HT-29 (cell line): ENCODE data around the gene C20orf204. TPM values are rescaled to one million over a fixed set of nuclear protein-coding genes. Genes with fewer than 3 reads are reported as not detected.
"Not testable (repeated sequence)": the region's sequence is repeated elsewhere in the genome, so short reads cannot be mapped to it uniquely, and the experiment has no call there.

Experiments
- DNase-seq: peaks from one replicate; pipeline ENCODE4 v3.0.0-alpha.2; 2015; ENCODE audit warnings: low spot score
- total RNA-seq: library from RNA; depleted of rRNA; stranded (reverse); fragments of >200 nt; shearing (Covaris generic); gene quantifications from 2 replicates; pipeline ENCODE4 v1.2.3, GENCODE V29; 2014; rRNA removed

C20orf204 gene, protein sequence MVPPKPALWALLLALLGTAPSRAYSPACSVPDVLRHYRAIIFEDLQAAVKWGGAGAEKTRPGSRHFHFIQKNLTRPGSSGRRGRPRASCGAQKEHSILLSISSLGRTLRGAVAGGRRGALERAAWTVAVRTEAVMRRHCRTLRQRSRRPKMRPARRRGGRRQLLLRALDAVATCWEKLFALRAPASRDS
- total RNA-seq: 0.69 and 1.5 TPM in 2 replicates

DNA sequence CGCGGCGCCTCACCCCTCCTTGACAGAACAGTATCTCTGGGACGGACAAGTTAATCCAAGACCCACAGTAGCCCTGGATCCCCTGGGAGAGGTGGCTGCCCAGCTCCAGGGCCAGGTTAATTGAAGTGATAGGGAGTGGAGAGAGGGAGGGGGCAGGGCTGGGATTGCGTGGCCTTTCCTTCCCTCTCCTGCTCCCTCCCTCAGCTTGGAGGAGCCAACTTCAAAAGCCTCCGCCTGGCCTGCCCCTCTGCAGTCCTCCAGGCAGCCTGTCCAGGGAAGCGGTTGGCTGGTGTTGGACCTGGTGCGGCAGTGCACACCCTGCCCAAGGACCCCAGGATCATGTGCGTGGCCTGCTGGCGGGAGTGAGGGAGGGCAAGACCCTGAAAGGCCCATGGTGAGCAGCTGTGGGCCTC is at the start of gene C20orf204:
Gene C20orf204 (plus strand): TSS at position 250 of the 413 bp plus-strand sequence. CDS start 142 bp downstream, at position 392.
- no peak for DNase-seq

DNA sequence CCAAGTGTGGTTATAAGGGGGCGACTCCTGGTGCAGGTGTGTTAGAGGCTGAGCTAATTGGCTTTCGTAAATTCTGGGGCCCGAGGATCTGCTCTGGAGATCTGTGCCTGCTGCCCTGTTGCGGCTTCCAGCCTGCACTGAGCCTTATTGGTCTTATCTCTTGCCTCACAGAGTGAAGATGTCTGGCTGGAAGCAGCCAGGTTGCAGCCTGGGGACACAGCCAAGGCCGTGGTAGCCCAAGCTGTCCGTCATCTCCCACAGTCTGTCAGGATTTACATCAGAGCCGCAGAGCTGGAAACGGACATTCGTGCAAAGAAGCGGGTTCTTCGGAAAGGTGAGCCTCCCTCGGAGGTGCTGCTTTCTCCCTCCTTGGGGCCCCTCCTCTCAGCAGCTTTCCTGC is 35.1 kb upstream of the C20orf204 start:
- DNase-seq: no peak

DNA sequence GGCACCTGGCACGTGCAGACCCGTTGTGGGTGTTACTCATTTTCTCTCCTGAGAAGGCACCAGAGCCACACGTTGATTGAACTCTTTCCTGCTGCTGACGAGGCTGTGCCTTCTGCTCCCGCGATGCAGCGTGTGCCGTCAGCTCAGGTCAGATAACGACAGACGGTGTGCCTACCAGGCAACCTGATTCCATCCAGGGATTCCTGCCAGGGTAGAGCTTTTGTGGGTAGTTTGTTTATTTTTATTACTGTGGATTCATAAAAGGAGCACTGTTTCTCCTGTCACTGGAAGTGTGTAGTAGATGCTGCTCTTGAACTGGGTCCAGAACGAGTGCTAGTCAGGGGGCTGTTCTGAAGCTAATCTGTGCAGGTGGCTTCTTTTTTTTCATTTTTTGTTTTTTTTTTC is 34.4 kb upstream of the C20orf204 start:
- DNase-seq: no peak

DNA sequence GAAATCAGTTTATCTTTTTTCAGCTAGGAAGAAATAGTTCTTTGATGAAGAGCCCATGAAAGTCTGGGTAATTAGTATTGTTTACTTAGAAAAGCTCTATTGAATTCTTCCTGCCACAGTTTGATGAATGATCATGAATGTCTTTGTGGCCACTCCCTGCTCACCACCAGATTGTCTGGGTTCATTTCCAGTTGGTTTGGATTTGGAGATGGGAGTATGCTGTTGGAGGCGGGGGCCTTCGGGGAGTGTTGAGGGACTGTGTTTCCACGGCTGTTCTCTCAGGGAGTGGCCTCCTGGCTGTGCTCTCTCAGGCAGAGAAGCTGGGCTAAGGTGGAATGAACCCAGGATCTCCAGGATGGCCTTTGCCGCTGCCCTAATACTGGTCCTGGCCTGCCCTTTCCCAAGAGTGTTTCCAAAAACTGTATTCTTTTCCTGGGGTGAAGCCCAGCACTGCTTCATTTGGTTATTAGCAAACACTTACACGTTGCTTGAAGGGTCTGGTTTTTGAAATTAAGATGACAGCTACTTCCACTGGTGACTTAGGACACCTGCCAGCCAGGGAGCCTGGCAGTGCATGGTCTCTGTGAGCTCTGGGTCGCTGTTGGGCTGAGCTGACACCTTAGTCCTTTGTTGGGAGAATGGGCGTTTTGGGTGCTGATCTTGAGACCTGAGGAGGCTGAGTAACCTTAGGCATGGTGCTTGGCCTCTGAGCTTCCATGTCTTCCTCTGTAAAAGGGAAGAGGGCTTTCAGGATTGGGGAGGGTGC is 31.8 kb upstream of the C20orf204 start:
- no peak for DNase-seq

DNA sequence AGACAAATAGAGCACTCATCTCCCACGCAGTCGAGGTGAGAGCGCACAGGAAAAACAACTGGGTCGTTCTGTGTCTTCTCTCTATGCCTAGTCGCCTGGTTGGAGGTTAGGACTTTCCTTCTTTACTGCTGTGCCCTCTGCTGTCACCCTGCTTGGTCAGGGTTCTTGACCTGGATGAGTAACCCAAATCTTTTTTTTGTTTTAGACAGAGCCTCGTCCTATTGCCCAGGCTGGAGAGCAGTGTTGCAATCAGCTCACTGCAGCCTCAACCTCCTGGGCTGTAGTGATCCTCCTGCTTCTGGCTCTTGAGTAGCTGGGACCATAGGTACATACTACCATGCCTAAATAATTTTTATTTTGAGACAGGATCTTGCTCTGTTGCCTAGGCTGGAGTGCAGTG is 30.6 kb upstream of the C20orf204 start:
- DNase-seq: no peak

DNA sequence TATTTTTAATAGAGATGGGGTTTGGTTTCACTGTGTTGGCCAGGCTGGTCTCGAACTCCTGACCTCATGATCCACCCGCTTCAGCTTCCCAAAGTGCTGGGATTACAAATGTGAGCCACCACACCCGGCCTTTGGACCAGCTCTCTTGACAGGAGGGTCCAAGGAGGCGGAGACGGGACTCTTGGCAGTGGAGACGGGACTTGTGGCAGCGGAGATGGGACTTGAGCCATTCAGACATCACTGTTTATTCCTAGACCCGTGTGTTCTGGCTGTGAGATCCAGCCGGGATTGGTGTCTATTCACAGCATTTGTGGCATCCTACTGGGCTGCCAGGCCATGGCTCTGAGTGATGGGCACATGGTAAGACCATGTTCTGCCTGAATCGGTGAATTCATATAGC is 29.5 kb upstream of the C20orf204 start:
- DNase-seq: no peak

DNA sequence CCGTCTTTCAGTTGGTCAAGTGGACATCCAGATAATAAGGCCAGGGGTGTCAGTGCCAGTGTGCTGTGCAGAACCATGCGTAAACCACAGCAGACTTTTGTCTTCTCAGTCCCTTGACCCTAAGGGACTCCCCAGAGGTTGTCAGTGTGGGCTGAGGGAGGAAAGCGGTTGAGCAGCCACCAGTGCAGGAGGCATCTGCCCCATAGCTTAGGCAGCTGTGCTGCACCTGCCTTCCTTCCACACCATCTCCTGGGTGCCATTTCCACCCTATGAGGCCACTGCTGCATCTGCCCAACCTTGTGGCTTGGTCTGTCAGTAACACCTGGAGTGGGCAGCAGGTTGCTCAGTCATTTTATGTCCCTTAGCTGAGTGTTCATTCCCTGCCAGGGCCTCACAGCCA is 29.1 kb upstream of the C20orf204 start:
- DNase-seq: no peak

DNA sequence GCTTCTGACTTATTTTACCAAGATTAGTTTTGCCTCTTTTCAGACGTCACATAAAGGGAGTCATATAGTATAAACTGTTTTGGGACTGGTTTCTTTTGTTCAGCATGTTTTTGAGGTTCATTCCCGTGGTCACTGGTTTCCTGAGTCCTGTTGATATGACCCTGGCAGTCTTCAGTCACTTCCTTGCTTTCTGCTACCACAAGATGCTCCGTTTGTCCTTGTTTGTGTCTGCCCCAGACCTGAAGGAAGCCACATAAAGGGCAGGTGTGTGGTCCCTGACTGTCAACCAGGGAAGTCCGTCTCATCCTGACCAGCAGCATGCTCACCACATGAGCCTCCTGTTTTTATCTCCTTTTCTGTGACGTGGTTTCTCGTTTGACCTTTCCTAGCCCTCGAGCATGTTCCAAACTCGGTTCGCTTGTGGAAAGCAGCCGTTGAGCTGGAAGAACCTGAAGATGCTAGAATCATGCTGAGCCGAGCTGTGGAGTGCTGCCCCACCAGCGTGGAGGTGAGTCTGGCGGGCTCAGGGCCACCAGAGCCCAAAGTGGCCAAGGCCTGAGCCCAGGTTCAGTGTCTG is 26.1 kb upstream of the C20orf204 start:
- DNase-seq: no peak

DNA sequence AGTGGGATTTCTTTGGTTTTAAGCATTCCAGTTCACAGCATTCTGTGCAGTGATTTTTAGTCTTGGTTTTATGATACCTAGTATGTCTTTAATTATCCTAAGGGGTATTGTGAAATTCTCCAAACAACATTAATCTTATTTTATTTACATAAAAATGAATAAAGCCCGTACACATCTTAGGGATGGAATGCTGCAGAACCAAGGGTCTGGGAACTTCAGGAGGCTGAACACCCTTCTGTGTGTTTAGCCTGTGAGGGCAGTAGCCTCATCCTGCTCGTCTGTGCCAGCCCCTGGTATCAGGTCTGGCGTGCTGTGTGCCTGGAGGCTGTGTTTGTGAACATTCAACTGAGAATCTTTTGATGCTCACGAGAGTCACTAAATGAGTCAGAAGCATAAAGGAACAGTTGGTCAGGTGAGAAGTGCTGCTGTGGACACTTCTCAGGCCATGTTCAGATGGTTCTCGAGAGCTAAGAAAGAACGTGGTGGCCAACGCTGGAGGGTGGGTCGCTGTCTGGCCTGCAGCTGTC is 25.2 kb upstream of the C20orf204 start:
- no peak for DNase-seq

DNA sequence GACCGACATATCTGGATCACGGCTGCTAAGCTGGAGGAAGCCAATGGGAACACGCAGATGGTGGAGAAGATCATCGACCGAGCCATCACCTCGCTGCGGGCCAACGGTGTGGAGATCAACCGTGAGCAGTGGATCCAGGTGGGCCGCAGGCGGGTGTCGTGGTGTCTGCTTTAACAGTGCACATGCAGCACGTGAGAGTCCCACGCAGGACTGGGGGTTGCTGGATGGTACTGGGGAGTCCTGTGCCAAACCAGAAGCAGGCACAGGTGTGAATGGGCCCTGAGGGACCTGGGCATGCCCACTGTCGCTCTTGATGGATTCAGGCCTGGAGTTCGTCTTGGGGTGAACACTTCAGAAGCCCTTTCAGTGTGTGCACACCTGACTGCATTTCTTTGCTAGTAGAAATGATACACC is 24.6 kb upstream of the C20orf204 start:
- DNase-seq: no peak

DNA sequence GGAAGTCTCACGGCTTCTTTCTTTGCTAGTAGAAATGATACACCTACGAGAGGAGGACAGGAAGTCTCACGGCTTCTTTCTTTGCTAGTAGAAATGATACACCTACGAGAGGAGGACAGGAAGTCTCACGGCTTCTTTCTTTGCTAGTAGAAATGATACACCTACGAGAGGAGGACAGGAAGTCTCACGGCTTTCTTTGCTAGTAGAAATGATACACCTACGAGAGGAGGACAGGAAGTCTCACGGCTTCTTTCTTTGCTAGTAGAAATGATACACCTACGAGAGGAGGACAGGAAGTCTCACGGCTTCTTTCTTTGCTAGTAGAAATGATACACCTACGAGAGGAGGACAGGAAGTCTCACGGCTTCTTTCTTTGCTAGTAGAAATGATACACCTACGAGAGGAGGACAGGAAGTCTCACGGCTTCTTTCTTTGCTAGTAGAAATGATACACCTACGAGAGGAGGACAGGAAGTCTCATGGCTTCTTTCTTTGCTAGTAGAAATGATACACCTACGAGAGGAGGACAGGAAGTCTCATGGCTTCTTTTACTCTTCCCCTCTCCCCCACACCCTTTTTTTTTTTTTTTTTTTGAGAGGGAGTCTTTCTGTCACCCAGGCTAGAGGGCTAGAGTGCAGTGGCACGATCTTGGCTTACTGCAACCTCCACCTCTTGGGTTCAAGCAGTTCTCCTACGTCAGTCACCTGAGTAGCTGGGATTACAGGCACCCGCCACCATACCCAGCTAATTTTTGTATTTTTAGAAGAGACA is 23.4 kb upstream of the C20orf204 start:
- DNase-seq: not testable (repeated sequence)

DNA sequence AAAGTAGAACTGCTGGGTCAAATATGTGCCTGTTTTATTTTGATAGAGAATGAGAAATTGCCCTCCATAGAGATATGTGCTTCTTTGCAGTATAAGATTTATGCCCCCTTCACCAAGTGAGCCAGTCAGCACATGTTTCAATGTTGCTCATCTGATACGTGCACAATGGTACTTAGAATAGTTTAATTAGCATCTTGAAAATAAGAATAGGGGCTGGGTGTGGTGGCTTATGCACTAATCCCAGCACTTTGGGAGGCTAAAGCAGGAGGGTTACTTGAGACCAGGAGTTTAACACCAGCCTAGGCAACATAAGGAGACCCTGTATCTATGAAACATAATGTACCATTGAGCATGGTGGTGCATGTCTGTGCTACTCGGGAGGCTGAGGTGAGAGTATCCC is 20.3 kb upstream of the C20orf204 start:
- no peak for DNase-seq

DNA sequence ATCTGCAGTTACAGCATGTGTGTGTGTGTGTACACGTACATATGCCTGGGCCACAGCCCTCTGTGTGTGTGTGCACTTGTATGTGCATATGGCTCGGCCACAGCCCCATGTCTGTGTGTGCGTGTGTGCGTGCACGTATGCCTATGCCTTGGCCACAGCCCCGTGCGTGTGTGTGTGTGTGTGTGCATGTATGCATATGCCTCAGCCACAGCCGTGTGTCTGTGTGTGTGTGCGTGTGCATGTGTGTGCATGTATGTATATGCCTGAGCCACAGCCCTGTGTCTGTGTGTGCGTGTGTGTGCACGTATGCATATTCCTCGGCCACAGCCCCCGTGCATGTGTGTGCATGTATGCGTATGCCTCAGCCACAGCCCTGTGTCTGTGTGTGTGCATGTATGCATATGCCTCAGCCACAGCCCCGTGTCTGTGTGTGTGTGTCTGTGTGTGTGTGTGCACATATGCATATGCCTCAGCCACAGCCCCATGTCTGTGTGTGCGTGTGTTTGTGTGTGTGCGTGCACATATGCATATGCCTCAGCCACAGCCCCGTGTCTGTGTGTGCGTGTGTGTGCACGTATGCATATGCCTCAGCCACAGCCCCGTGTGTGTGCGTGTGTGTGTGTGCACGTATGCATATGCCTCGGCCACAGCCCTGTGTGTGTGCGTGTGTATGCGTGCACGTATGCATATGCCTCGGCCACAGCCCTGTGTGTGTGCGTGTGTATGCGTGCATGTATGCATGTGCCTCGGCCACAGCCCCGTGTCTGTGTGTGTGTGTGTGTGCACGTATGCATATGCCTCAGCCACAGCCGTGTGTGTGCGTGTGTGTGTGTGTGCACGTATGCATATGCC is 14.6 kb upstream of the C20orf204 start:
- DNase-seq: no peak

DNA sequence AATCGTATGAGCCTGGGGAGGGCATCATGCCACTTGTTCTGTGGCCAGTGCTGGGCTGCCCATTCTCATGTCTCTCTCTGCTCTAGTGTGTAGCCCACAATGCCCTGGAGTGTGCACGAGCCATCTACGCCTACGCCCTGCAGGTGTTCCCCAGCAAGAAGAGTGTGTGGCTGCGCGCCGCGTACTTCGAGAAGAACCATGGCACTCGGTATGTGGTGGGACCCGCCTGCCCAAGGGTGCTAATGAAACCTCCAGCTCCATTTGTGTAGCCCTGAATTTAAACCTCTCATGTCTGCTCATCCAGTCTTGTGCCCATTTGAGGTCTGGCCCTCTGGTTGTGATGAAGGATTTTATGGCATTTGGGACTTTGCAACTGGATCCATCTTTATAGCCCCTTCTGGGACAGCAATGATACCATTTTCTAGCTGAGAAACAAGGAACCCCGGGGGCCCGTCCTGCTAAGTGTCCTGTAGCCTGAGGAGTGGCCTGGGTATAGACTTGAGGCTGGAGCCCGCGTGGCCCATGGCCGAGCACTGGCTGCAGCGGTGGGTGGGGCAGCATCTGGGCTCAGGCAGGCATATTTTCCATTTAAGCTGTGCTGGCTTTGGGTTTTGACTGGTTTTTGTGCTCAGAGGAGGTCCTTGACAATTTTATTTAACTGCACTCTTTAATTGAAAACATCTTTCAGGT is 13.2 kb upstream of the C20orf204 start:
- DNase-seq: no peak

DNA sequence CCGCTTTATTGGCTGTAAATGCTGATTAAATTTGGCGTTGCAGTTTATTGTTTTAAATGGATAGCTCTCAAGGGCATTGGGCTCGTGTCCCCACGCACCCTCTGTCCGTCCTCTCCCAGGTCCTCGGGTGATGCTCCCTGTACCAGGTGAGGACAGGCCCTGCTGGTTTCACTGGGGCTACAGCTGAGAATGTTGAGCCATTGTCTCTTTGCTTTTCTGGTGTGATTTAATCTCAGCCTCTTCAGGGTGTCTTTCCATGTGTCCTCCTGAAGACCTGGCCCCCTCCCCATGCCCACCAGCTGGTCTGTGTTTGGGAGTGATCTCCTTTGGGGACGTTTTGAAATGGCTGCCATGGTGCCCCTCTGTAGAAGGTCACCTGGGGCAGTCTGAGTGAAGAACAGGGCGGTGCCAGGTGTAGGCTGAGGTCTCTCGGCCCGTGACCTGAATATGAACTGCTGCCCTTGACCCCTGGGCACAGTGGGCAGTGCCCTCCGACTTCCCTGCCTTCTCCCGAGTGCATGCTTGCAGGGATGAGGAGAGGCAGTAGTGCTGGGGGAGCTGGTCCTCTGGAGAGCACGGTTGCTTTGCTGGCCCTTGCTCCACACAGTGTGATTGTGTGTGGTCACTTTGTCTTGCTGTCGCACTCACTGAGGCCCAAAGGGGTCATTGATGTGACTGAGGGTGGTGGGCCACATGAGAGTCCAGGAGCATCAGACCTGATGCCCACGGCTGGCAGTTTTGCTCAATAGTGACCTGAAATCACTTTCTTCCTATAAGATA is 12.4 kb upstream of the C20orf204 start:
- no peak for DNase-seq

DNA sequence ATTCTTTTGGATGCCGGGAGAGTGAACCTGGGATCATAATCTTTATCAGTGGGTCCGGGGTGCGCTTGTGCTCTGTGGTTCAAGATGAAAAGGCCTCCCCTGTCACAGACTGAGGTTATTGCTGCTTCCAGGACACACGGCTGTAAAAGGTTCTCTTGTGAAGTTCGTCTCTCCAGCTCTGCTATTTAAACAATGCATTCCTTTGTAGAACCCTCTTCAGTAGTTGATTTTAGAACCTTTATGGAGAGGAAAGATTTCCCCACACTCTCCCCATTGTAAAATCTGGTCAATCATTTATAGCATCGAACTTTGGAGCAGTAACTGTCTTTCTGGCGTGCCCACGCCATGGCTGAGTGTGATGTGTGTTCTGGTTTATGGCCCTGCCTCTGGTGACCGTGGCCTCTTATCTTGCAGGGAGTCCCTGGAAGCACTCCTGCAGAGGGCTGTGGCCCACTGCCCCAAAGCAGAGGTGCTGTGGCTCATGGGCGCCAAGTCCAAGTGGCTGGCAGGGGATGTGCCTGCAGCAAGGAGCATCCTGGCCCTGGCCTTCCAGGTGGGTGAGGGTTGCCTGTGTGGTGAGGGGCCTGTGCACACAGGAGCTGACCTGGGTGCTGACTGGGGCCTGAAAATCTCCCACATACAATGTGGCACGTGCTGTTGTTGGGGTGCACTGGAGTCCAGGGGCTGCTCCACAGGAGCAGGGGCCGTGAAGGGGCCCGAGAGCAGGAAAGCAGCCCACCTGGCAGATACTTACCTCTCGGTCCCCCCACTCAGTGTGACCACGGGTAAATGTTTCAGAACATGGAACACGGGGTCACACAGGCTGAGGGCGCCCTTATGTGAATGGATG is 11.6 kb upstream of the C20orf204 start:
- DNase-seq: peak; percentile 42

DNA sequence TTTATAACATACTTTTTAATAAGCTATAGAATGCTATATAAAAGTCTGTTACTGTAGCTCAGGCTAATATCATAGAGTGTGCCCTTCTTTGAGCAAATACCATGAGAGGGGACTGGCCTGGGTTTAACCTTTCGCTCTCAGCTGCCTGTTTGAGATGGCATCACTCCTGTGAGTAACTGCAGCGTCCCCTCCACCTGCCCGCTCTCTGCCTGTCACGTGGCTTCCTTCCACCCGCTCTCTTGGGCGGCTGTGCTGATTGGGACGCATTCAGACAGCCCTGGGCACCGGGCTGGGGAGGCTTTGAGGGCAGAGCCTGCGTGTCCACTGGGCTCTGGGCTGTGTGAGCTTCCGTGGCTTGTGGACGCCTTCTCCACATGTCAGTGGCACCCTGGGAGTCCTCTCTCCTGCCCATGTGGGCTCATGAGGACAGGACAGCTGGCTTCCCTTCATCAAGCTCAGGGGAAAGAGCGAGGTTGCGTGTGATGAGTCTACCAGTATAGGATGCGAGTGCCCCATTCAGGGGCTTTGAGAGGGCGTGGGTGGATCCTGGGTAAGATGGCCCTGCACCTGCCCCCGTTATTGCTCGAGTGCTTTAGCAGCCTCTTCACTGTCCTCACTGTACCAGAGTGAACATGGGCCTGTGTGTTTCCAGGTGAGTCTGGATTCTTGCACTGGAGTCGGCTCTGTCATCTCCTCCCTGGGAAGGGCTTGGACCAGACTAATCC is 10.7 kb upstream of the C20orf204 start:
- no peak for DNase-seq
